H9 (cell line): ENCODE data around the gene NKD2. TPM values are rescaled to one million over a fixed set of nuclear protein-coding genes. Genes with fewer than 3 reads are reported as not detected.

Experiments
- DNase-seq: peaks from one replicate; pipeline ENCODE4 v3.0.0-alpha.2; 2017
- H2AFZ ChIP-seq: one replicate; pipeline ENCODE4 v1.6.1; 2013; ENCODE audit warnings: mild to moderate bottlenecking, low read length, control low read depth, moderate library complexity
- H2AK5ac ChIP-seq: 2 replicates; pipeline ENCODE4 v1.6.1; 2013; ENCODE audit warnings: low read length, control low read depth, mixed read lengths; ENCODE audit not compliant: insufficient read length
- H2BK120ac ChIP-seq: one replicate; pipeline ENCODE4 v1.6.1; 2013; ENCODE audit warnings: low read depth, mild to moderate bottlenecking, low read length, control low read depth, inconsistent platforms; ENCODE audit not compliant: poor library complexity, severe bottlenecking
- H2BK12ac ChIP-seq: 2 replicates; pipeline ENCODE4 v1.6.1; 2013; ENCODE audit warnings: low read length, control low read depth, mixed read lengths, low read depth; ENCODE audit not compliant: insufficient read length
- H2BK15ac ChIP-seq: 2 replicates; pipeline ENCODE4 v1.6.1; 2013; ENCODE audit warnings: low read depth, low read length, control low read depth
- H2BK20ac ChIP-seq: one replicate; pipeline ENCODE4 v1.6.1; 2013; ENCODE audit warnings: low read depth, mild to moderate bottlenecking, low read length, control low read depth, inconsistent platforms; ENCODE audit not compliant: poor library complexity, severe bottlenecking
- H2BK5ac ChIP-seq: 2 replicates; pipeline ENCODE4 v1.6.1; 2013; ENCODE audit warnings: low read length, control low read depth, mixed read lengths; ENCODE audit not compliant: insufficient read length
- H3K14ac ChIP-seq: 2 replicates; pipeline ENCODE4 v1.6.1; 2013; ENCODE audit warnings: low read length, control low read depth; ENCODE audit not compliant: insufficient read depth
- H3K18ac ChIP-seq: 2 replicates; pipeline ENCODE4 v1.6.1; 2013; ENCODE audit warnings: low read depth, mild to moderate bottlenecking, mixed read lengths, low read length, control low read depth; ENCODE audit not compliant: insufficient read length
- H3K23ac ChIP-seq: 2 replicates; pipeline ENCODE4 v1.6.1; 2013; ENCODE audit warnings: low read length, control low read depth, mixed read lengths, low read depth; ENCODE audit not compliant: insufficient read length
- H3K23me2 ChIP-seq: 2 replicates; pipeline ENCODE4 v1.6.1; 2013; ENCODE audit warnings: low read depth, mild to moderate bottlenecking, mixed read lengths, low read length, control low read depth; ENCODE audit not compliant: insufficient read length, poor library complexity, severe bottlenecking
- H3K27ac ChIP-seq: 2 replicates; pipeline ENCODE4 v1.5.1; 2013; ENCODE audit warnings: low read length, control low read depth, mixed read lengths, low read depth; ENCODE audit not compliant: insufficient read length
- H3K27me3 ChIP-seq: 2 replicates; pipeline ENCODE4 v1.6.1; 2013; ENCODE audit warnings: low read length, control low read depth, inconsistent platforms; ENCODE audit not compliant: insufficient read depth
- H3K4ac ChIP-seq: 2 replicates; pipeline ENCODE4 v1.6.1; 2013; ENCODE audit warnings: low read depth, mild to moderate bottlenecking, control low read depth, inconsistent platforms, low read length, moderate library complexity
- H3K4me1 ChIP-seq: 2 replicates; pipeline ENCODE4 v1.6.1; 2013; ENCODE audit warnings: low read length, control low read depth, inconsistent platforms; ENCODE audit not compliant: insufficient read depth
- H3K4me2 ChIP-seq: 2 replicates; pipeline ENCODE4 v1.6.1; 2013; ENCODE audit warnings: low read length, control low read depth, mixed read lengths; ENCODE audit not compliant: insufficient read length, insufficient read depth
- H3K56ac ChIP-seq: 2 replicates; pipeline ENCODE4 v1.6.1; 2013; ENCODE audit warnings: low read depth, mild to moderate bottlenecking, mixed read lengths, low read length, control low read depth; ENCODE audit not compliant: insufficient read length
- H3K79me1 ChIP-seq: 2 replicates; pipeline ENCODE4 v1.6.1; 2013; ENCODE audit warnings: low read depth, mild to moderate bottlenecking, moderate library complexity, low read length, control low read depth, inconsistent platforms; ENCODE audit not compliant: insufficient read depth, poor library complexity, severe bottlenecking
- H3K79me2 ChIP-seq: 2 replicates; pipeline ENCODE4 v1.6.1; 2013; ENCODE audit warnings: low read length, control low read depth, inconsistent platforms; ENCODE audit not compliant: insufficient read depth
- H3K9ac ChIP-seq: 2 replicates; pipeline ENCODE4 v1.6.1; 2013; ENCODE audit warnings: low read length, control low read depth, mixed read lengths; ENCODE audit not compliant: insufficient read length; ENCODE audit errors: extremely low read depth
- H3K9me3 ChIP-seq: one replicate; pipeline ENCODE4 v1.6.1; 2013; ENCODE audit warnings: low read depth, low read length, inconsistent platforms; ENCODE audit not compliant: control insufficient read depth
- H3T11ph ChIP-seq: one replicate; pipeline ENCODE4 v1.6.1; 2013; ENCODE audit warnings: mild to moderate bottlenecking, low read length, control low read depth, inconsistent platforms
- H4K20me1 ChIP-seq: one replicate; pipeline ENCODE4 v1.6.1; 2013; ENCODE audit not compliant: control insufficient read depth, insufficient read length, insufficient read depth
- H4K5ac ChIP-seq: 2 replicates; pipeline ENCODE4 v1.6.1; 2013; ENCODE audit warnings: low read depth, mild to moderate bottlenecking, mixed read lengths, low read length, control low read depth; ENCODE audit not compliant: insufficient read length
- H4K8ac ChIP-seq: replicated peaks from 2 replicates; pipeline ENCODE4 v1.6.1; 2013; ENCODE audit warnings: low read length, control low read depth, mixed read lengths, low read depth; ENCODE audit not compliant: insufficient read length
- H4K91ac ChIP-seq: 2 replicates; pipeline ENCODE4 v1.6.1; 2013; ENCODE audit warnings: low read depth, mild to moderate bottlenecking, moderate library complexity, mixed read lengths, low read length, control low read depth; ENCODE audit not compliant: insufficient read length
- H3K27ac Mint-ChIP-seq, 3 experiments: 2 replicates in 2 of 3; 3 replicates in 1 of 3; pipeline ENCODE4 v1.8.0; 2020 to 2021; ENCODE audit warnings: mixed read lengths in 3 of 3, mild to moderate bottlenecking in 1 of 3, moderate library complexity in 1 of 3
- H3K27me3 Mint-ChIP-seq: 2 replicates; pipeline ENCODE4 v1.8.0; 2021; ENCODE audit warnings: low read depth, mild to moderate bottlenecking, moderate library complexity, mixed read lengths
- H3K36me3 Mint-ChIP-seq, 3 experiments: 2 replicates in 2 of 3; 3 replicates in 1 of 3; pipeline ENCODE4 v1.8.0; 2020 to 2021; ENCODE audit warnings: low read depth in 3 of 3, mixed read lengths in 3 of 3; ENCODE audit not compliant: insufficient read depth in 1 of 3
- H3K4me1 Mint-ChIP-seq, 2 experiments: 2 replicates each; pipeline ENCODE4 v1.8.0; 2020; ENCODE audit warnings: mixed read lengths in 2 of 2
- H3K4me3 Mint-ChIP-seq, 2 experiments: 2 replicates in 1 of 2; 3 replicates in 1 of 2; pipeline ENCODE4 v1.8.0; 2020 to 2021; ENCODE audit warnings: mild to moderate bottlenecking in 2 of 2, mixed read lengths in 2 of 2, moderate library complexity in 1 of 2
- H3K9me3 Mint-ChIP-seq, 2 experiments: 2 replicates in 1 of 2; 3 replicates in 1 of 2; pipeline ENCODE4 v1.8.0; 2020; ENCODE audit warnings: mild to moderate bottlenecking in 2 of 2, mixed read lengths in 2 of 2, moderate library complexity in 1 of 2
- CTCF ChIP-seq: fragments of 200-600 bp; sonication (generic); conservative IDR thresholded peaks from 3 replicates; pipeline ENCODE4 v1.8.0; 2021; ENCODE audit warnings: antibody characterized with exemption, mild to moderate bottlenecking
- WGBS: extraction: QIAGEN DNeasy Blood & Tissue Kit; methylation state at CpG from one replicate; pipeline ENCODE4 v1.1.7; 2013; ENCODE audit warnings: missing lambda C conversion rate, low lambda C conversion rate, mixed read lengths; ENCODE audit not compliant: insufficient read length; ENCODE audit errors: extremely low coverage; 5-methylcytosine and 5-hydroxymethylcytosine counted together
- total RNA-seq: library from RNA; stranded (reverse); gene quantifications from 2 replicates; pipeline ENCODE4 v1.2.1, GENCODE V29; 2021

NKD2 gene
- total RNA-seq, 1 experiment from 2014 or later = 7.3 TPM

GRCh38 chr5:1048162-1048721 lies 39.6 kb downstream of the NKD2 start:
- H3K27ac Mint-ChIP-seq = no peak overlapping the region

More at GRCh38 chr5:1048162-1048721, 39.6 kb downstream of the NKD2 start:
- Mint-ChIP-seq H3K4me3 (no peak overlapping the region; a peak in 1 of 5 replicates), H3K9me3 (peaks cover 41 to 44% of the 10 kb centered on the region in 2 experiments), H3K4me1 (no peaks in the 10 kb centered on the region), H3K27me3 (peaks cover 5% of the 10 kb centered on the region), H3K36me3 (peaks cover 3 to 36% (median 5%) of the 10 kb centered on the region in 3 experiments; a peak in 5 of 7 replicates)
- peaks cover 3% of the 10 kb centered on the region for H4K20me1 ChIP-seq
- no peak overlapping the region for H3K4ac ChIP-seq
- H3K18ac ChIP-seq = no peak overlapping the region
- no peak overlapping the region for H3K4me2 ChIP-seq
- H3K27me3 ChIP-seq = no peaks in the 10 kb centered on the region
- no peak overlapping the region for H2AFZ ChIP-seq
- TF ChIP-seq CTCF = no peak
- no peaks in the 10 kb centered on the region for H3K4me1 ChIP-seq
- no peak overlapping the region for H2BK12ac ChIP-seq
- no peak for DNase-seq
- H2BK120ac ChIP-seq = no peak overlapping the region
- no peak overlapping the region for H3K9ac ChIP-seq
- no peaks in the 10 kb centered on the region for H3K79me1 ChIP-seq
- no peaks in the 10 kb centered on the region for H3K79me2 ChIP-seq
- H2AK5ac ChIP-seq = no peak overlapping the region
- H3K27ac ChIP-seq = no peak overlapping the region
- H4K91ac ChIP-seq = no peak overlapping the region
- H2BK15ac ChIP-seq = no peak overlapping the region
- H3T11ph ChIP-seq = no peak overlapping the region
- no peaks in the 10 kb centered on the region for H3K23me2 ChIP-seq
- H4K8ac ChIP-seq = no peak overlapping the region
- no peak overlapping the region for H3K56ac ChIP-seq
- H2BK5ac ChIP-seq = no peak overlapping the region
- no peak overlapping the region for H2BK20ac ChIP-seq
- H3K23ac ChIP-seq = no peak overlapping the region
- WGBS = 100% methylated on average over 11 of the region's 11 CpGs
- no peaks in the 10 kb centered on the region for H3K9me3 ChIP-seq
- no peak overlapping the region for H3K14ac ChIP-seq
- no peak overlapping the region for H4K5ac ChIP-seq
